Calu3 (cell line): ENCODE data around the gene ID4. TPM values are rescaled to one million over a fixed set of nuclear protein-coding genes. Genes with fewer than 3 reads are reported as not detected.

ENCODE experiments used
- BruUV-seq: library from RNA; stranded (reverse); fragments of 400-500 nt; replicated peaks from 2 replicates; lab custom pipeline; 2021; lab: Mats Ljungman, UMichigan
- CTCF ChIA-PET: fragments of 300-600 bp; sonication (Branson Sonifier 250); formaldehyde crosslinking; loops from one replicate; lab custom pipeline; 2022; ENCODE audit warnings: antibody characterized with exemption; lab: Charles Lee
- DNase-seq: peaks from one replicate; pipeline ENCODE4 v3.0.0; 2022
- H3K27ac Mint-ChIP-seq: one replicate; pipeline ENCODE4 v1.8.0; 2022; ENCODE audit warnings: mixed read lengths; ENCODE audit not compliant: unreplicated experiment
- H3K27me3 Mint-ChIP-seq: one replicate; pipeline ENCODE4 v1.8.0; 2022; ENCODE audit warnings: mixed read lengths; ENCODE audit not compliant: unreplicated experiment
- H3K36me3 Mint-ChIP-seq: one replicate; pipeline ENCODE4 v1.8.0; 2022; ENCODE audit warnings: mild to moderate bottlenecking, moderate library complexity, mixed read lengths; ENCODE audit not compliant: insufficient read depth, unreplicated experiment
- H3K4me1 Mint-ChIP-seq: one replicate; pipeline ENCODE4 v1.8.0; 2022; ENCODE audit warnings: mild to moderate bottlenecking, low read depth, mixed read lengths; ENCODE audit not compliant: unreplicated experiment
- H3K4me3 Mint-ChIP-seq: one replicate; pipeline ENCODE4 v1.8.0; 2022; ENCODE audit warnings: mild to moderate bottlenecking, low read depth, moderate library complexity, mixed read lengths; ENCODE audit not compliant: unreplicated experiment
- H3K9me3 Mint-ChIP-seq: one replicate; pipeline ENCODE4 v1.8.0; 2022; ENCODE audit warnings: low read depth, mixed read lengths; ENCODE audit not compliant: unreplicated experiment
- intact Hi-C: fragments of 100-400 bp; cut with micrococcal nuclease; formaldehyde crosslinking; loops from one replicate; pipeline ENCODE4 v1.10.0; 2022; ENCODE audit not compliant: unreplicated experiment
- total RNA-seq: library from RNA; stranded (reverse); gene quantifications from 2 replicates; pipeline ENCODE4 v1.2.3, GENCODE V29; 2022
- TF ChIP-seq, protein P1 (sequence below): fragments of 200-600 bp; IDR thresholded peaks from one replicate; pipeline ENCODE4 v1.8.0; 2022; ENCODE audit warnings: antibody characterized with exemption; ENCODE audit not compliant: unreplicated experiment

Gene ID4
- total RNA-seq, 1 experiment from 2014 or later = 1.8 TPM

DNA sequence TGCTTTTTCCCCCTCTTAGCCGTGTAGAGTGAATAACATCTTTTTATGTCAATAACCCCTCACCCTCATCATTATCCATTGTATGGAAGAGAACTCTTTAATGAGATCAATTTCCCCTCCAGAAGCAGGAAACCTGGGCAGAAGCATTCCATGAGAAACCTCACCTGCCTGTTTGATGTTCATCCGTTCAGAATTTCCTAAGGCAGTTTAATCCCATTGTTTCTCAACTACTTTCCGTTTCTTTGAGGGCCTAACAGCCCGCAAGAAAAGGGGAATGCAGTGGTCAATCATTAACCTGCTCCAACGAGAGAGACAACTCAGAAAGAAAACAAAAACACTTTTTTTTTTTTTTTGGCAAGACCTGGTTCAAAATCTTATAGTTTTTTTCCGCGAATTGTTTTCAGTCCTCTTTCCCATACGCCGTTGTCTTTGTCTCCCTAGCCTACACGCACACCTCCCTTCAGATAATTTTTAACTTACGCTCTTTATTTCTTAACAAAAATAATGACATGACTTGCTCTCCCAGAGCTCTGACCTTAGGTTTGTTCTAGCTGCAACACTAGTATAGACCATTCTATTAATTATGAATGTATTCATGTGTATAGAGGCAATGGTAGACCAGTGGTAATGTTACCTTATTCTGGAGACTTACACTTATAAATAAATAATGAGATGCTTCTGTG lies 25.6 kb upstream of the ID4 start:
- DNase-seq = peak; percentile 45
- intact Hi-C loops = loop anchor here (1.0 kb wide), 2 partner anchors 40 to 245 kb away; no protein-coding TSS in a partner anchor

DNA sequence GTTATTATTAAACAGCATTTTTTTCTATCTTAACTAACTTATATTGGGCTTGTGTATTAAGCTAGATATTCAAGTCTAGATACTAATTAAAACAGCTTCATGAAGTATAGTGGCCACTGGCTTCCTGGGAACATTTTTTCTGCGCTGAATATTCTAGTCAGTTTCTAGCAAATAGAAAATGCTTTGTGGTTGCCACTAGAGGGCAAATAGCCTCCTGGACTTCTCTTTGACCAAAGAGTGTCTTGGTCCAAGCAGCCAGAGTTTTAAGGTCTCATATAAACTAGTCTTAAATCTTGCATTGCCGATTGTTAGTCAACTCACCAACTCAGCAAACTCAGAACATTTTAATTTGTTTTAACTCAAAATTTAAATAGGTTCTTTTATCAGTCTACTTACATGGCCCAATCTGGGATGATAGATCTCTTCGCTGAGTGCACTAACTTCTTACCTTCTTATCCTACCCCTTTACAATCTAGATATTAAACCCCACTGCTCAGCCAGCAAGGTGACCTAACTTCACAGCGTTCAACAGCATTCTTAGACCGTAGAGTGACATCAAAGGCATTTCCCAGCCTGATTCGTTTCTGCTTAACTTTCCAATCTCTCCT lies 24.6 kb upstream of the ID4 start:
- no peaks in the 10 kb centered on the region for H3K9me3 Mint-ChIP-seq
- no peak for DNase-seq
- TF ChIP-seq, protein P1, sequence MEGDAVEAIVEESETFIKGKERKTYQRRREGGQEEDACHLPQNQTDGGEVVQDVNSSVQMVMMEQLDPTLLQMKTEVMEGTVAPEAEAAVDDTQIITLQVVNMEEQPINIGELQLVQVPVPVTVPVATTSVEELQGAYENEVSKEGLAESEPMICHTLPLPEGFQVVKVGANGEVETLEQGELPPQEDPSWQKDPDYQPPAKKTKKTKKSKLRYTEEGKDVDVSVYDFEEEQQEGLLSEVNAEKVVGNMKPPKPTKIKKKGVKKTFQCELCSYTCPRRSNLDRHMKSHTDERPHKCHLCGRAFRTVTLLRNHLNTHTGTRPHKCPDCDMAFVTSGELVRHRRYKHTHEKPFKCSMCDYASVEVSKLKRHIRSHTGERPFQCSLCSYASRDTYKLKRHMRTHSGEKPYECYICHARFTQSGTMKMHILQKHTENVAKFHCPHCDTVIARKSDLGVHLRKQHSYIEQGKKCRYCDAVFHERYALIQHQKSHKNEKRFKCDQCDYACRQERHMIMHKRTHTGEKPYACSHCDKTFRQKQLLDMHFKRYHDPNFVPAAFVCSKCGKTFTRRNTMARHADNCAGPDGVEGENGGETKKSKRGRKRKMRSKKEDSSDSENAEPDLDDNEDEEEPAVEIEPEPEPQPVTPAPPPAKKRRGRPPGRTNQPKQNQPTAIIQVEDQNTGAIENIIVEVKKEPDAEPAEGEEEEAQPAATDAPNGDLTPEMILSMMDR = peak; percentile 82
- no peaks in the 10 kb centered on the region for H3K27me3 Mint-ChIP-seq
- peaks cover 13% of the 10 kb centered on the region for H3K4me1 Mint-ChIP-seq
- H3K27ac Mint-ChIP-seq = no peak overlapping the region
- H3K4me3 Mint-ChIP-seq = no peak overlapping the region
- CTCF ChIA-PET = no interaction called here
- H3K36me3 Mint-ChIP-seq = no peaks in the 10 kb centered on the region
- intact Hi-C loops = loop anchor here (1.0 kb wide), 2 partner anchors 39 to 244 kb away; no protein-coding TSS in a partner anchor
- BruUV-seq = no TSS peak

More for the DNA sequence above, 25.6 kb upstream of the ID4 start:
- H3K27me3 Mint-ChIP-seq = no peaks in the 10 kb centered on the region
- peaks cover 13% of the 10 kb centered on the region for H3K4me1 Mint-ChIP-seq
- TF ChIP-seq, protein P1 = no peak
- H3K27ac Mint-ChIP-seq = peak overlapping the region; percentile 4
- CTCF ChIA-PET = interaction anchor here (0.8 to 1.0 kb wide), 2 partner anchors 40 to 243 kb away, joined by 3 read pairs; no protein-coding TSS in a partner anchor
- peak overlapping the region; percentile 15 for H3K4me3 Mint-ChIP-seq
- H3K36me3 Mint-ChIP-seq = no peaks in the 10 kb centered on the region
- no TSS peak for BruUV-seq
- H3K9me3 Mint-ChIP-seq = no peaks in the 10 kb centered on the region

DNA sequence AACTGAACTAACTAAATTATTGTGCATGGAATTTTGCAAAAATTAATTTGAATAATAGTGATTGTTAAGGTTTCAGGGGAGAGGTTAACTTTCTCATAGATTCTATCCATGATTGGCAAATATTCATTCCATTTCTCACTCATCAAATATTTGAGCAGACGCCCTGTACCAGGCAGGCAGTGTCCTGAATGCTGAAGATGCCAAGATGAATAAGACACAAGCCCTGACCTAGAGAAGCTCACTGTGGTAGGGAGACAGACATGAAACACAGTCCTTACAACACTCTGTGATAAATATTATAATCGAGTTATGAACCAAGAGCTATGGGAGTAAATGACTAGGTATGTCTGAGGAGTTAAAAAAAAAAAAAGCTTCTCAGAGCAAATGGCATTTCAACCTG lies 18.4 kb upstream of the ID4 start:
- Mint-ChIP-seq H3K4me3 (no peak overlapping the region), H3K27ac (no peak overlapping the region), H3K4me1 (no peaks in the 10 kb centered on the region), H3K36me3 (no peaks in the 10 kb centered on the region), H3K9me3 (no peaks in the 10 kb centered on the region), H3K27me3 (no peaks in the 10 kb centered on the region)
- DNase-seq = no peak
- TF ChIP-seq, protein P1 = no peak
- CTCF ChIA-PET = no interaction called here
- no TSS peak for BruUV-seq
- intact Hi-C loops = no loop called here

DNA sequence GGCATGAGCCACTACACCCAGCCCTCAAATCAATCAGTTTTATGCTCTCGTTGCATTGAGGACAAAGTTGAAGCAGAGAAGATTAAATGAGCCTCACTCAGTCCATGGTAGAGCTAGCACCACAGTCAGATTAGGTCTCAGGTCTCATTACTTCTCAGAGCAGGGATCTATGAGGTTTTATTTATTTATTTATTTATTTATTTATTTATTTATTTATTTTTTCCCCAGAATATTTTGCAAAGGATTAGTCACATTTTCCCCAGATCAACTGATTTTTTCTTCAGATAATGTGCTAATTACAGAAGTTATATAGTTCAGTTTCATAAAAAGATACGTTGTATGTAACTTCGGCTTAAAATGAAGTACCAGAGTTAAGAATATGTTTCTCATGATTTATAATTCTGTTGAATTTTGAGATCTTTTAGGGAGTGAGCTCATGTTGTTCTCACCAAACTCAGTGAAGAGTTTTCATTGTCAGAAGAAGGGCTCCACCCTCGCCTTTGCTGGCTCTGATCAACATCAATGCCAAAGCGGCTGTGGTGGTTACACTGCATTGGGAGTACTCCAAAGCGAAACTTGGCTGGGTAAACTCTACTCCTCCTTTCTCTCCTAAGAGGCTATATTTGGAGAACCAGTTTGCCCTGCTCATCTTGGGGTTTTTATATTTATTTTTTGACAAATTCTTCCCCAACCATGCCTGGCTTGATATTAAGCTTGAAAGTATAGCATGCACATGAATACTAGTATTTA lies 12.9 kb upstream of the ID4 start:
- Mint-ChIP-seq H3K27ac (no peak overlapping the region), H3K36me3 (no peaks in the 10 kb centered on the region), H3K27me3 (no peaks in the 10 kb centered on the region), H3K4me1 (no peaks in the 10 kb centered on the region), H3K4me3 (no peak overlapping the region), H3K9me3 (no peaks in the 10 kb centered on the region)
- CTCF ChIA-PET = interaction anchor here (0.6 kb wide), 1 partner anchor 199 kb away, joined by 3 read pairs; no protein-coding TSS in a partner anchor
- TF ChIP-seq, protein P1 = no peak
- DNase-seq = no peak
- no TSS peak for BruUV-seq
- intact Hi-C loops = no loop called here
